Body of pancreas (tissue), 4 donors: Measurements from ENCODE around the gene PGP. TPM values are rescaled to one million over a fixed set of nuclear protein-coding genes. Genes with fewer than 3 reads are reported as not detected.

ENCODE experiments used
- ATAC-seq: fragments of 150-250 bp; one replicate; pipeline ENCODE4 v1.9.1; 2016
- DNase-seq, 4 donors: peaks; one replicate each; pipeline ENCODE4 v3.0.0-alpha.2; 2019
- H3K27ac ChIP-seq, 4 donors: fragments of 200-600 bp; sonication (generic); 1 replicate in 3 of 4; 2 replicates in 1 of 4; pipeline versions ENCODE4 v1.5.1 to v1.6.1; 2016 to 2019; ENCODE audit warnings: mild to moderate bottlenecking in 1 of 4, mixed read lengths in 1 of 4, moderate library complexity in 1 of 4
- H3K27me3 ChIP-seq, 2 donors: fragments of 200-600 bp; sonication (generic); one replicate each; pipeline ENCODE4 v1.6.0; 2016; ENCODE audit warnings: mild to moderate bottlenecking in 1 of 2
- H3K36me3 ChIP-seq, 2 donors: fragments of 200-600 bp; sonication (generic); replicated peaks in 1 of 2; 2 replicates each; pipeline ENCODE4 v1.5.1; 2016; ENCODE audit warnings: low read depth in 2 of 2; ENCODE audit not compliant: insufficient read depth in 1 of 2
- H3K4me1 ChIP-seq: fragments of 200-600 bp; sonication (generic); one replicate; pipeline ENCODE4 v1.6.0; 2016
- H3K4me3 ChIP-seq, 2 donors: fragments of 200-600 bp; sonication (generic); 1 replicate in 1 of 2; 2 replicates in 1 of 2; pipeline ENCODE4 v1.5.1; 2016 to 2019
- H3K9me3 ChIP-seq, 3 donors: fragments of 200-600 bp; sonication (generic); 1 replicate in 2 of 3; 2 replicates in 1 of 3; pipeline ENCODE4 v1.5.1; 2016
- POLR2A ChIP-seq, 3 donors: fragments of 450-650 bp; IDR thresholded peaks; one replicate each; pipeline ENCODE4 v1.6.1; 2016; ENCODE audit warnings: antibody characterized with exemption in 3 of 3, mild to moderate bottlenecking in 2 of 3
- WGBS, 2 donors: methylation state at CpG; one replicate each; pipeline ENCODE4 v1.1.5; 2017; 5-methylcytosine and 5-hydroxymethylcytosine counted together
- intact Hi-C: fragments of 100-400 bp; cut with DNase I; formaldehyde crosslinking; loops from one replicate; pipeline ENCODE4 v1.15.1; 2023
- total RNA-seq, 2 donors: library from RNA; depleted of rRNA; stranded (reverse); fragments of >200 nt; gene quantifications; one replicate each; pipeline ENCODE4 v1.1.0, GENCODE V29; 2016
- TF ChIP-seq, protein P1 (sequence below), 7 experiments: fragments of 450-650 bp in 4 of 7; fragments of 200-600 bp in 3 of 7; sonication (generic) in 3 of 7; IDR thresholded peaks; one replicate each; pipeline ENCODE4 v1.5.1; 2016 to 2019; ENCODE audit warnings: antibody characterized with exemption in 7 of 7

PGP gene
- total RNA-seq, 2 donors from 2014 or later = 7.8 to 15.8 TPM

GRCh38 chr16:2190659-2191445 is 23.8 kb downstream of the PGP start:
- ATAC-seq (no peak), DNase-seq (no peak)
- no peaks in the 10 kb centered on the region for H3K36me3 ChIP-seq
- TF ChIP-seq, protein P1, sequence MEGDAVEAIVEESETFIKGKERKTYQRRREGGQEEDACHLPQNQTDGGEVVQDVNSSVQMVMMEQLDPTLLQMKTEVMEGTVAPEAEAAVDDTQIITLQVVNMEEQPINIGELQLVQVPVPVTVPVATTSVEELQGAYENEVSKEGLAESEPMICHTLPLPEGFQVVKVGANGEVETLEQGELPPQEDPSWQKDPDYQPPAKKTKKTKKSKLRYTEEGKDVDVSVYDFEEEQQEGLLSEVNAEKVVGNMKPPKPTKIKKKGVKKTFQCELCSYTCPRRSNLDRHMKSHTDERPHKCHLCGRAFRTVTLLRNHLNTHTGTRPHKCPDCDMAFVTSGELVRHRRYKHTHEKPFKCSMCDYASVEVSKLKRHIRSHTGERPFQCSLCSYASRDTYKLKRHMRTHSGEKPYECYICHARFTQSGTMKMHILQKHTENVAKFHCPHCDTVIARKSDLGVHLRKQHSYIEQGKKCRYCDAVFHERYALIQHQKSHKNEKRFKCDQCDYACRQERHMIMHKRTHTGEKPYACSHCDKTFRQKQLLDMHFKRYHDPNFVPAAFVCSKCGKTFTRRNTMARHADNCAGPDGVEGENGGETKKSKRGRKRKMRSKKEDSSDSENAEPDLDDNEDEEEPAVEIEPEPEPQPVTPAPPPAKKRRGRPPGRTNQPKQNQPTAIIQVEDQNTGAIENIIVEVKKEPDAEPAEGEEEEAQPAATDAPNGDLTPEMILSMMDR (IDR thresholded peaks at IDR 0.05) = no peak
- TF ChIP-seq POLR2A (IDR thresholded peaks at IDR 0.05) = no peak
- intact Hi-C loops = no loop called here
- H3K4me3 ChIP-seq = no peak overlapping the region
- H3K9me3 ChIP-seq = no peaks in the 10 kb centered on the region
- WGBS, 2 donors = 67 to 78% methylated on average over 6 to 21 of the region's 25 CpGs
- H3K27me3 ChIP-seq = no peaks in the 10 kb centered on the region
- H3K4me1 ChIP-seq = peaks cover 10% of the 10 kb centered on the region
- no peak overlapping the region for H3K27ac ChIP-seq

- Histone ChIP-seq H3K27ac (no peak overlapping the region), H3K4me3 (no peak overlapping the region), H3K9me3 (no peaks in the 10 kb centered on the region), H3K4me1 (peaks cover 3% of the 10 kb centered on the region), H3K27me3 (no peaks in the 10 kb centered on the region), H3K36me3 (no peaks in the 10 kb centered on the region)
- no peak for DNase-seq
- intact Hi-C loops = no loop called here
- WGBS, 2 donors = 78 to 87% methylated on average over 9 to 24 of the region's 24 CpGs
- no peak for TF ChIP-seq POLR2A (IDR thresholded peaks at IDR 0.05)
- ATAC-seq = no peak
These were observed 24.5 kb downstream of the PGP start for GRCh38 chr16:2190002-2190658.

- WGBS, 2 donors = 96 to 97% methylated on average over 5 to 15 of the region's 25 CpGs
These were observed 25.3 kb downstream of the PGP start for GRCh38 chr16:2189252-2189893.

DNA sequence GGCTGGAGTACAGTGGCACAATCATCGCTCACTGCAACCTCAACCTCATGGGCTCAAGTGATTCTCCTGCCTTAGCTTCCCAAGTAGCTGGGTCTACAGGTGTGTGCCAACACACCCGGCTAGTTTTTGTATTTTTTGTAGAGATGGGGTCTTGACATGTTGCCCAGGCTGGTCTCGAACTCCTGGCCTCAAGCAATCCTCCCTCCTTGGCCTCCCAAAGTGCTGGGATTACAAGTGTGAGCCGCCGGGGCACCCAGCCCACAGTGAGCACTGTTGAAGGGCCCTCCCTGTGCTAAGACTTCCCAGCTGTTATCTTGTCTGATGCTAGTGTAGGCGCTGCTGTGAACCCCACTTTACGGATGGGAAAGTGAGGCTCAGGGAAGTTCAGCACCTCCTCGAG is 26.2 kb downstream of the PGP start:
- no peaks in the 10 kb centered on the region for H3K4me1 ChIP-seq
- no peak overlapping the region for H3K27ac ChIP-seq
- no peaks in the 10 kb centered on the region for H3K36me3 ChIP-seq
- DNase-seq (no peak), ATAC-seq (no peak)
- no peaks in the 10 kb centered on the region for H3K9me3 ChIP-seq
- H3K27me3 ChIP-seq = no peaks in the 10 kb centered on the region
- TF ChIP-seq, protein P1 (IDR thresholded peaks at IDR 0.05) = no peak
- no peak for TF ChIP-seq POLR2A (IDR thresholded peaks at IDR 0.05)
- intact Hi-C loops = no loop called here
- no peak overlapping the region for H3K4me3 ChIP-seq
- 90 to 92% methylated on average over 5 to 8 of the region's 8 CpGs for WGBS, 2 donors

More at GRCh38 chr16:2189252-2189893, 25.3 kb downstream of the PGP start:
- Histone ChIP-seq H3K9me3 (no peaks in the 10 kb centered on the region), H3K27ac (no peak overlapping the region), H3K4me1 (no peaks in the 10 kb centered on the region), H3K36me3 (no peaks in the 10 kb centered on the region), H3K27me3 (no peaks in the 10 kb centered on the region), H3K4me3 (no peak overlapping the region)
- no peak for TF ChIP-seq POLR2A (IDR thresholded peaks at IDR 0.05)
- TF ChIP-seq, protein P1 (IDR thresholded peaks at IDR 0.05) = no peak
- no peak for ATAC-seq
- intact Hi-C loops = no loop called here
- DNase-seq = no peak

GRCh38 chr16:2187212-2187611 is 27.4 kb downstream of the PGP start:
- H3K4me3 ChIP-seq = no peak overlapping the region
- intact Hi-C loops = no loop called here
- H3K4me1 ChIP-seq = no peaks in the 10 kb centered on the region
- no peak for DNase-seq
- no peaks in the 10 kb centered on the region for H3K27me3 ChIP-seq
- no peaks in the 10 kb centered on the region for H3K36me3 ChIP-seq
- no peak for ATAC-seq
- H3K27ac ChIP-seq = no peak overlapping the region
- H3K9me3 ChIP-seq = no peaks in the 10 kb centered on the region
- 71 to 77% methylated on average over 12 to 15 of the region's 17 CpGs for WGBS, 2 donors
- TF ChIP-seq, protein P1 (IDR thresholded peaks at IDR 0.05) = no peak
- no peak for TF ChIP-seq POLR2A (IDR thresholded peaks at IDR 0.05)
